ENCODE results near the gene SEPTIN8.

SEPTIN8 gene, protein sequence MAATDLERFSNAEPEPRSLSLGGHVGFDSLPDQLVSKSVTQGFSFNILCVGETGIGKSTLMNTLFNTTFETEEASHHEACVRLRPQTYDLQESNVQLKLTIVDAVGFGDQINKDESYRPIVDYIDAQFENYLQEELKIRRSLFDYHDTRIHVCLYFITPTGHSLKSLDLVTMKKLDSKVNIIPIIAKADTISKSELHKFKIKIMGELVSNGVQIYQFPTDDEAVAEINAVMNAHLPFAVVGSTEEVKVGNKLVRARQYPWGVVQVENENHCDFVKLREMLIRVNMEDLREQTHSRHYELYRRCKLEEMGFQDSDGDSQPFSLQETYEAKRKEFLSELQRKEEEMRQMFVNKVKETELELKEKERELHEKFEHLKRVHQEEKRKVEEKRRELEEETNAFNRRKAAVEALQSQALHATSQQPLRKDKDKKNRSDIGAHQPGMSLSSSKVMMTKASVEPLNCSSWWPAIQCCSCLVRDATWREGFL

DNA sequence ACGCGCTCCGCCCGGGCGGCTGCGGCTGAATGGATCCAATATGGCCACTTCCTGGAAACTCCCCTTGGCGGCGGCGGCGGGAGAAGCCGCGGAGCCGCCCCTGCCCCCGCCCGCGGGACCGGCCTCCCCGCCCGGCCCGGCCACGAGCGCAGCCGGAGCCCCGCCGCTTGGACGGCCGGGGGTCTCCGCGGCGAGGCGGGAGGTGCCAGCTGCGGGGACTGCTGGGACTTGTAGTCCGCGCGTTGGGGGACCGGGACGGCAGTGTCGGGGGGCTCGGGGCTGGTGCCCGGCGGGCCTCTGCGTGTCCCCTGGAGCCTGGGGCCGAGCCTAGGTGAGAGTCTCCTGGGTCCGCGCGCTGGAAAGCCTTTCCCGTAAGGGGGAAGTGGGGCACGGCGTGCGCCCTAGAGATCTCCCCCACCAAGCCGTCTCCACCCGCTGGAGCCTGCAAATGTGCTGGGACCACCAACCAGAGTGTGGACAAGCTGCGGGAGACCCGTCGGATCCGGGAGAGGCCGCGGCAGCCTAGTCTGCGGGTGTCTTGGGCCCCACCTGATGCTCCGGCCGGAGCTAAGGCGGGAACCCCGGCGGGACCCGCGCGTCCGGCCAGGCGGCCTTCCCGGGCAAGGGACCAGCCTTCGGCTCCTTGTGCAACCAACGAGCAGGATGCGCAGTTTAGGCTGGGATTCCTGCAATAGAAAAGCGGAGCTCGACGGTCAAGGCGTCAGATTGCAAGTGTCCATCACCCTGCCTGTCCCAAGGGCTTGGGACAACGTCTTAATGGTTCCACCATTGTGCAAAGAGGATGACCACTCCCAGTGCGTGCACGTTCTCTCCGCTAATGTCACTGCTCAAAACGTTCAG lies at the start of gene SEPTIN8:
SEPTIN8 (minus strand) TSS at position 31 of the 861 bp plus-strand sequence. CDS start 102 bp downstream, outside the sequence.
- no peak for DNase-seq (ENCODE audit: low read depth, low spot score)

GRCh38 chr5:132826424-132827082 lies 49.5 kb upstream of the SEPTIN8 start:
- DNase-seq (ENCODE audit: low read depth, low spot score), result no peak

GRCh38 chr5:132825834-132826391 lies 48.9 kb upstream of the SEPTIN8 start:
- no peak for DNase-seq (ENCODE audit: low read depth, low spot score)

DNA sequence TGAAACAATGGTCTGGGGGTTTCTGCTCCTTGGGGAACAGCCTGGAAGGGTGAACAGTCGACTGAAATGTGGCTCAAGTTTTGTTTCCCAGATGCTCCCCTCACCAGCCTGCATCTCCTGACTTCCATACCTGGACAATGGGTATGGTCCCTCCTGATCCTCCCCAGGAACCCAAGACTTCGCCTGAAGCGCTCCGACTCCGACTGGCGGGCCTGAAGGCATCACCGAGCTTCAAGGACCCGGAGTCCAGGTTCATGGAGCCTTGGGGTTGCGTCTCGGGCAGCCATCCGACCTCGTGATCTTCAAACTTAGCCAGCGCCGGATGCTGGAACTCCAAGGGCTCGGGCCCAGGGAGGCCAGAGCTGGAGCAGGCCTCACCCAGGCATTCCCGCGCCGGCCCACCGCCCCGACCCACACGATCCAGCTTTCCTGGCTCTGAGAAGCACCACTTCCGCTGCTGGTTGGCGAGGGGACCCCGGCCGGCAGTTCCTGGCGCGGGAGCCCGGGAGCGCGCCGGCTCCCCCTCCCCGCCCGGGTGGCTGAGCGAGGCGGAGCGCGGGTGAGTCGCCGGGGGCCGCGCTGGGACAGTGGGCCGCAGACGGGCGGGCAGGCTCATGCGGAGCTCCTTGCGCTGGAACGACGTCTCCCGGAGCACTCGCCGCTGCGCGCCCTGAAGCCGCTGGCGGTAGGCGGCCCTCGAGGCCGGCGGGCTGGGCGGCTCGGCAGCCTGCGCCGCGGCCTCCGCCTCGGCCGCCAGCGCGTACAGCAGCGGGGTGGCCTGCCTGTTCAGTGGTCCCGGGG lies 48.2 kb upstream of the SEPTIN8 start:
- DNase-seq (ENCODE audit: low read depth, low spot score), result no peak

DNA sequence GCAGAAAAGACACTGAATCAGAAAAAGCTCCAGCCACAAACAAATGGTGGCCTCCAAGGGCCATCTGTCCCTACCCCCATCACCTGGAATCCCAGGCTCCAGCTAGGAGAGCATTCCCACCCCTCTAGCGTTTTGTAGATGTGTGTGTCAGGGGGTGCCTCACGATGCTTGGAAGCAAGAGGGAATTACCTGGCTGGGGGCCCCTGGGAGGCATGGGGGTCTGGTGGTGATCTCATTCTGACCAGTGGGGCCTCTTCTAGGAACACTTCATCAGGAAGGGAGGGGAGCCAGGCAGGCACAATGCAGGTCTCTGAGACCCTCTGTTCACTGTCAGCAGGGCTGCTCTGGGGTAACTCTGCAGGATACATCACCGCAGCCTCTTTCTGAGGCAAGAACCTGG lies 47.4 kb upstream of the SEPTIN8 start:
- no peak for DNase-seq (ENCODE audit: low read depth, low spot score)

DNA sequence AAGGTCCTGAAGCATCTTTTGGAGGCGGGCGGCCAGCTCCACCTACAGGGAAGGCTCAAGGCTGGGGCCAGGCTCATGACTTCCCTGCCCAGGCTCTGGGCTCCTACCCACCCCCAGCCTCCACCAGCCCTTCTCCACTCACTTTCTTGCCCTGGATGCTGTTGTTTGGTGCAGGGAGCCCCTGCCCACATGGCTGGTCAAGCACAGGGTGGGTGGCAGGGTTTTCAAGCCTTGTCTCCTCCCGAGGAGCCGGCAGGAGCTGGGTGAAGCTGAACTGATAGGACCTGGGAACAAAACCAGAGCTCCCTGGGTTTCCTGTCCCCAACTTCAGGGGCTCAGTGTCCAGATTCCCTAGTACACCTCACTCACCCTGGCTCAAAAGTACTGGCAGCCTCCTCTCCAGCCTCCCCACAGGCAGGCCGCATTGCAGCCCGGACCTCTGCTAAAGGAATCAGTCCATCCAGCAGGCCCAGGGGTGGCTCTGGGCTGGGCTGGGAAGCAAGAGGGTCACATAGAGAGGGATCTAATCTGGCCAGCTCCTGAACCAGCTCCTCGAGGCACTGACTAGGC lies 46.5 kb upstream of the SEPTIN8 start:
- DNase-seq (ENCODE audit: low read depth, low spot score), result no peak

GRCh38 chr5:132822650-132823480 lies 45.8 kb upstream of the SEPTIN8 start:
- DNase-seq (ENCODE audit: low read depth, low spot score), result no peak

DNA sequence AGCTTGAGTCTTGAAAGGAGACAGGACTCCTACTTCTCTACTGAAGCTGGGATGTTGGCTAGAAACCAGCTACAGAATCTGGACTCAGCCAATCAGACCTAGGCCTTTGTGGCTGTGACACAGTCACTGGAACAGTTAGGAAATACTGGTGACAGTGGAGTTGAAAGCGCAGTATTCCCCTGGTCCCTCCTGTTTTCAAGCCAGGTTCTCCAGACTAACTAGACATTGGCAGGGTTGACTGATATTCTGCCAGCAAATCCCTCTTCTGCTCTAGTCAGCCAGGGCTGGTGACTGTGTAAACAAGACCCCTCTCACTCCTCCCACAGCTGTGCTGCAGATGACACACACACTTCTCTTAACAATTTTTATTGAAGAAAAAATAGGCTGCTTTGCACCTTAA lies 44.8 kb upstream of the SEPTIN8 start:
- no peak for DNase-seq (ENCODE audit: low read depth, low spot score)

- no peak for DNase-seq (ENCODE audit: low read depth, low spot score)
These were observed 44.3 kb upstream of the SEPTIN8 start for GRCh38 chr5:132821350-132821749.

GRCh38 chr5:132820162-132820754 lies 43.2 kb upstream of the SEPTIN8 start:
- no peak for DNase-seq (ENCODE audit: low read depth, low spot score)

GRCh38 chr5:132819468-132819867 lies 42.4 kb upstream of the SEPTIN8 start:
- no peak for DNase-seq (ENCODE audit: low read depth, low spot score)

- DNase-seq (ENCODE audit: low read depth, low spot score), result no peak
These were observed 40.0 kb upstream of the SEPTIN8 start for GRCh38 chr5:132817011-132817410.

DNA sequence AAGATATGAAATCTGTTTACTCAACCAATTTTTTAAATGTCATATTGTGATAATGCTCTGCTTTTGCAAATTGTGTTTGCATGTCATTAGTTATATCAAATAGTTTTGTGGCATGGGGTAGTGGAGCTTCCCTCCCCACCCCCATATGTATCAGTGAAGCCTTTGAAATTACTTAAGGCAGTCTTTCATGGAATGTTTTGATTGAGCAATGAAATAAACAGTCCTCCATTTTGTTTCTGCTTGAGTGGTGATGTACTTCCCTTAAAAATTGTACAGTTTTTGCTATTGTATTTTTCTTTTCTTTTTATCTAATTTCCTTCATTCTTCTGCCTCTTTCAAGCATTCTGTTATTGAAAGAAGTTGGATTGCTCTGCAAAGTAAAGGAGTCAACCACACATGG lies 39.5 kb upstream of the SEPTIN8 start:
- DNase-seq (ENCODE audit: low read depth, low spot score), result no peak

GRCh38 chr5:132816083-132816482 lies 39.0 kb upstream of the SEPTIN8 start:
- no peak for DNase-seq (ENCODE audit: low read depth, low spot score)

DNA sequence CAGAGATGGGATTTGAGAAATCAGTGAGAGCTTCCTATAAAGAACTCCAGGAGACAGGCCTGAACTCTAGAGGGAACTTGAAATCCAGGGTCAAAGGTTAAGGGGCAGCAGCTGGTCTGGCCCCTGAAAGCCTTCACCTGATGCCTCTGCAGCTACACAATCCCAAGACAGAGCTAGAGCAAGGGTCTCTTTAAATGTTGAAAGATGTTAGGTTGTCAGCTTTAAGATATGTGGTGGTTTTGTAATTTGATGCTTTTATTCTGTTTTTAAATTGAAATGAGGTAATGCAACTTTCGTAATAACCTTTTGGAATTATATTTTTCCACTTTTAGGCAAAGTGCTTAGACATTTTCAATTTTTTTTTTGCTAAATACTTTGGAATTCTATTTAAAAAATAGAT lies 38.4 kb upstream of the SEPTIN8 start:
- DNase-seq (ENCODE audit: low read depth, low spot score), result no peak

DNA sequence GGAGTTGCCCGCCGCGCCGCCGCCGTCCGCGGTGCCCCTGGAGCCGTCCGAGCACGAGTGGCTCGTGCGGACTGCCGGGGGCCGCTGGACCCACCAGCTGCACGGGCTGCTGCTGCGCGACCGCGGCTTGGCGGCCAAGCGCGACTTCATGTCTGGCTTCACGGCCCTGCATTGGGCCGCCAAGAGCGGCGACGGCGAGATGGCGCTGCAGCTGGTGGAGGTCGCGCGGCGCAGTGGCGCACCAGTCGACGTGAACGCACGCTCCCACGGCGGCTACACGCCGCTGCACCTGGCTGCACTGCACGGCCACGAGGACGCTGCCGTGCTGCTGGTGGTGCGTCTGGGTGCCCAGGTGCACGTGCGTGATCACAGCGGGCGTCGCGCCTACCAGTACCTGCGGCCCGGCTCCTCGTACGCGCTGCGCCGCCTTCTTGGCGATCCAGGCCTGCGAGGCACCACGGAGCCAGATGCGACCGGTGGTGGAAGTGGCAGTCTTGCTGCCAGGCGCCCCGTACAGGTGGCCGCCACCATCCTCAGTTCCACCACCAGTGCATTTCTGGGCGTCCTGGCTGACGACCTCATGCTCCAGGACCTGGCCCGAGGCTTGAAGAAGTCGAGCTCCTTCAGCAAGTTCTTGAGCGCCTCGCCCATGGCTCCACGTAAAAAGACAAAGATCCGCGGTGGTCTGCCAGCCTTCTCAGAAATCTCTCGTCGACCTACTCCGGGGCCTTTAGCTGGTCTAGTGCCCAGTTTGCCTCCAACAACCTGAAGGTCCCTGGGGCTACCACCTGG lies 37.7 kb upstream of the SEPTIN8 start:
- DNase-seq (ENCODE audit: low read depth, low spot score), result no peak

DNA sequence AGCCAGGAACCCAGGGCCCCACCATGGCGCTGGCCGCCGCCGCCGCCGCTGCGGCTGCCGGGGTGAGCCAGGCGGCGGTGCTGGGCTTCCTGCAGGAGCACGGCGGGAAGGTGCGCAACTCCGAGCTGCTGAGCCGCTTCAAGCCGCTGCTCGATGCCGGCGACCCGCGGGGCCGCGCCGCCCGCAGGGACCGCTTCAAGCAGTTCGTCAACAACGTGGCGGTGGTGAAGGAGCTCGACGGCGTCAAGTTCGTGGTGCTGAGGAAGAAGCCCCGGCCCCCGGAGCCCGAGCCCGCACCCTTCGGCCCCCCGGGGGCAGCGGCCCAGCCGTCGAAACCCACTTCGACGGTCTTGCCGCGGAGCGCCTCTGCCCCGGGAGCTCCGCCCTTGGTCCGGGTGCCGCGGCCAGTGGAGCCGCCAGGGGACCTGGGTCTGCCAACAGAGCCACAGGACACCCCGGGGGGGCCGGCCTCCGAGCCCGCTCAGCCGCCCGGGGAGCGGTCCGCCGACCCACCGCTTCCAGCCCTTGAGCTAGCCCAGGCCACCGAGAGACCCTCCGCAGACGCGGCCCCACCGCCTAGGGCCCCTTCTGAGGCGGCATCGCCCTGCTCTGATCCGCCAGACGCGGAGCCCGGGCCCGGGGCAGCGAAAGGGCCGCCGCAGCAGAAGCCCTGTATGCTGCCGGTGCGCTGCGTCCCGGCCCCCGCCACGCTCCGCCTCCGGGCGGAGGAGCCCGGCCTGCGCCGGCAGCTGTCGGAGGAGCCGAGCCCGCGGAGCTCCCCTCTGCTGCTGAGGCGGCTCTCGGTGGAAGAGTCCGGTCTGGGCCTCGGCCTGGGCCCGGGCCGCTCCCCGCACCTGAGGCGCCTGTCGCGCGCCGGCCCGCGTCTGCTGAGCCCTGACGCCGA lies 36.8 kb upstream of the SEPTIN8 start:
- no peak for DNase-seq (ENCODE audit: low read depth, low spot score)

Data from iPS DF 19.7 (cell line).